ENCODE measurements around the gene MRPL58.
"Not testable (repeated sequence)": the region's sequence is repeated elsewhere in the genome, so short reads cannot be mapped to it uniquely, and the experiment has no call there.

MRPL58 gene

GRCh38 chr17:75012346-75013091, at the start of gene MRPL58:
Gene MRPL58, plus strand, starts transcription at chr17:75012670. Its CDS starts 17 bp downstream, at chr17:75012687.
- peak; percentile 69 for DNase-seq

- DNase-seq, result no peak
Measured at GRCh38 chr17:74963656-74964055, 48.8 kb upstream of the MRPL58 start.

GRCh38 chr17:74964246-74964761, 48.2 kb upstream of the MRPL58 start:
- DNase-seq, result no peak

- no peak for DNase-seq
Measured at GRCh38 chr17:74964988-74965622, 47.4 kb upstream of the MRPL58 start.

GRCh38 chr17:74968361-74968780, 44.1 kb upstream of the MRPL58 start:
- DNase-seq, result no peak

GRCh38 chr17:74969501-74969900, 43.0 kb upstream of the MRPL58 start:
- not testable (repeated sequence) for DNase-seq

- DNase-seq, result no peak
Measured at GRCh38 chr17:74970395-74970794, 42.1 kb upstream of the MRPL58 start.

GRCh38 chr17:74971069-74971841, 41.2 kb upstream of the MRPL58 start:
- DNase-seq, result no peak

GRCh38 chr17:74971842-74972106, 40.7 kb upstream of the MRPL58 start:
- no peak for DNase-seq

- DNase-seq, result peak; percentile 72
Measured at GRCh38 chr17:74972107-74972972, 40.1 kb upstream of the MRPL58 start, which contains the start of gene HID1. Gene HID1, minus strand, starts transcription at chr17:74972759. Its CDS starts 103 bp downstream, at chr17:74972656.

- no peak for DNase-seq
Measured at GRCh38 chr17:74972973-74973328, 39.5 kb upstream of the MRPL58 start.

GRCh38 chr17:74975943-74976342, 36.5 kb upstream of the MRPL58 start:
- DNase-seq, result no peak

- DNase-seq, result no peak
Measured at GRCh38 chr17:74977802-74978201, 34.7 kb upstream of the MRPL58 start.

GRCh38 chr17:74978240-74978639, 34.2 kb upstream of the MRPL58 start:
- no peak for DNase-seq

GRCh38 chr17:74979408-74980146, 32.9 kb upstream of the MRPL58 start:
- no peak for DNase-seq

- DNase-seq, result no peak
Measured at GRCh38 chr17:74981318-74981978, 31.0 kb upstream of the MRPL58 start.

GRCh38 chr17:74981979-74982662, 30.3 kb upstream of the MRPL58 start:
- peak; percentile 65 for DNase-seq

- not testable (repeated sequence) for DNase-seq
Measured at GRCh38 chr17:74982663-74983313, 29.7 kb upstream of the MRPL58 start.

- no peak for DNase-seq
Measured at GRCh38 chr17:74986206-74986576, 26.3 kb upstream of the MRPL58 start.

GRCh38 chr17:74987418-74987908, 25.0 kb upstream of the MRPL58 start, which contains the start of gene CDR2L:
Gene CDR2L, plus strand, starts transcription at chr17:74987632. Its CDS starts 412 bp downstream, at chr17:74988044.
- peak; percentile 83 for DNase-seq
